Activated gamma-delta T cell treated with anti-CD3 and anti-CD28 coated beads, Interleukin-2, amount 50 U/mL, for 16 hours (primary cell): Measurements from ENCODE around the gene NFKBIB.
A peak's percentile ranks its signal among the peaks of the same experiment; 100 is the strongest.
"Not testable (repeated sequence)": the region's sequence is repeated elsewhere in the genome, so short reads cannot be mapped to it uniquely, and the experiment has no call there.

Experiments used
- DNase-seq: peaks from one replicate; pipeline ENCODE4 v3.0.0-alpha.2; 2020; ENCODE audit warnings: low read depth

The NFKBIB gene

GRCh38 chr19:38928391-38929001, 28.7 kb downstream of the NFKBIB start:
- no peak for DNase-seq

- DNase-seq = peak; percentile 88
Observed at GRCh38 chr19:38929929-38930775, 30.4 kb downstream of the NFKBIB start, which contains the start of gene SARS2. Gene SARS2 (minus strand): TSS chr19:38930763. CDS start chr19:38930736, 27 bp downstream.

GRCh38 chr19:38930776-38931520, 31.2 kb downstream of the NFKBIB start, which contains the start of gene MRPS12:
Gene MRPS12 (plus strand): TSS chr19:38930944. CDS start chr19:38931295, 351 bp downstream.
- DNase-seq = peak; percentile 96

GRCh38 chr19:38931521-38931793, 31.7 kb downstream of the NFKBIB start:
- no peak for DNase-seq

- DNase-seq = no peak
Observed at GRCh38 chr19:38932425-38933179, 32.8 kb downstream of the NFKBIB start.

GRCh38 chr19:38933544-38933943, 33.8 kb downstream of the NFKBIB start:
- DNase-seq = no peak

GRCh38 chr19:38939957-38940356, 40.2 kb downstream of the NFKBIB start:
- no peak for DNase-seq

- not testable (repeated sequence) for DNase-seq
Observed at GRCh38 chr19:38941466-38941865, 41.7 kb downstream of the NFKBIB start.

GRCh38 chr19:38941979-38942378, 42.2 kb downstream of the NFKBIB start:
- DNase-seq = no peak

- DNase-seq = no peak
Observed at GRCh38 chr19:38942471-38943181, 42.9 kb downstream of the NFKBIB start.

GRCh38 chr19:38944981-38945506, 45.3 kb downstream of the NFKBIB start:
- DNase-seq = no peak

- no peak for DNase-seq
Observed at GRCh38 chr19:38945562-38946228, 45.9 kb downstream of the NFKBIB start.

- DNase-seq = no peak
Observed at GRCh38 chr19:38946229-38947010, 46.7 kb downstream of the NFKBIB start.

- DNase-seq = peak; percentile 55
Observed at GRCh38 chr19:38949580-38950367, 50.0 kb downstream of the NFKBIB start.

- no peak for DNase-seq
Observed at GRCh38 chr19:38951187-38951586, 51.4 kb downstream of the NFKBIB start.

- no peak for DNase-seq
Observed at GRCh38 chr19:38952395-38953165, 52.8 kb downstream of the NFKBIB start.

- no peak for DNase-seq
Observed at GRCh38 chr19:38953677-38954076, 53.9 kb downstream of the NFKBIB start.

GRCh38 chr19:38956264-38956663, 56.5 kb downstream of the NFKBIB start:
- no peak for DNase-seq
